DOHH2 (cell line): ENCODE results near the gene PTGR2.

ENCODE experiments used
- H3F3A ChIP-seq: fragments of 200-600 bp; sonication (generic), shearing (Covaris generic); 2 replicates; pipeline ENCODE4 v1.6.0; 2016; ENCODE audit warnings: antibody characterized with exemption, mild to moderate bottlenecking; ENCODE audit not compliant: control insufficient read depth, insufficient read depth
- H3K27ac ChIP-seq: fragments of 200-600 bp; sonication (generic); 2 replicates; pipeline ENCODE4 v1.5.1; 2014; ENCODE audit warnings: low read depth, mild to moderate bottlenecking, low read length, moderate library complexity
- H3K27me3 ChIP-seq: fragments of 200-600 bp; sonication (generic); 2 replicates; pipeline ENCODE4 v1.6.1; 2014; ENCODE audit warnings: mild to moderate bottlenecking, low read length, mixed read lengths; ENCODE audit not compliant: control insufficient read depth
- H3K36me3 ChIP-seq: fragments of 200-600 bp; sonication (generic); 2 replicates; pipeline ENCODE4 v1.6.1; 2014; ENCODE audit warnings: mild to moderate bottlenecking, low read length, moderate library complexity, mixed read lengths; ENCODE audit not compliant: control insufficient read depth
- H3K4me1 ChIP-seq: fragments of 200-600 bp; sonication (generic); 2 replicates; pipeline ENCODE4 v1.6.1; 2014; ENCODE audit warnings: mild to moderate bottlenecking, low read length, mixed read lengths; ENCODE audit not compliant: control insufficient read depth
- H3K4me2 ChIP-seq: fragments of 200-600 bp; sonication (generic); 2 replicates; pipeline ENCODE4 v1.6.0; 2014; ENCODE audit warnings: mild to moderate bottlenecking, low read length, moderate library complexity
- H3K4me3 ChIP-seq: fragments of 200-600 bp; sonication (generic); 2 replicates; pipeline ENCODE4 v1.5.1; 2014; ENCODE audit warnings: mild to moderate bottlenecking, low read length, mixed read lengths
- H3K79me2 ChIP-seq: fragments of 200-600 bp; sonication (generic); 2 replicates; pipeline ENCODE4 v1.6.1; 2014; ENCODE audit warnings: mild to moderate bottlenecking, low read length, mixed read lengths; ENCODE audit not compliant: control insufficient read depth
- H3K9me2 ChIP-seq: fragments of 200-600 bp; sonication (generic); replicated peaks from 2 replicates; pipeline ENCODE4 v1.6.1; 2014; ENCODE audit warnings: mild to moderate bottlenecking, low read length, mixed read lengths; ENCODE audit not compliant: control insufficient read depth
- H3K9me3 ChIP-seq: fragments of 200-600 bp; sonication (generic); 2 replicates; pipeline ENCODE4 v1.6.1; 2014; ENCODE audit warnings: antibody characterized with exemption, low read length, mixed read lengths; ENCODE audit not compliant: control insufficient read depth, insufficient read depth
- H4K20me1 ChIP-seq: fragments of 200-600 bp; sonication (generic); 2 replicates; pipeline ENCODE4 v1.6.0; 2014; ENCODE audit warnings: low read depth, mild to moderate bottlenecking, antibody characterized with exemption, low read length, moderate library complexity; ENCODE audit not compliant: control insufficient read depth, insufficient read depth
- CTCF ChIP-seq: fragments of 200-600 bp; sonication (generic); IDR thresholded peaks from one replicate; pipeline ENCODE4 v1.5.1; 2014; ENCODE audit warnings: antibody characterized with exemption, mild to moderate bottlenecking, low read depth, low read length; ENCODE audit not compliant: poor library complexity, severe bottlenecking
- EZH2phosphoT487 ChIP-seq: fragments of 200-600 bp; sonication (generic); IDR thresholded peaks from 2 replicates; pipeline ENCODE4 v1.6.1; 2017; ENCODE audit warnings: borderline replicate concordance, mild to moderate bottlenecking, antibody characterized with exemption, low read length, moderate library complexity, mixed read lengths

Gene PTGR2

DNA sequence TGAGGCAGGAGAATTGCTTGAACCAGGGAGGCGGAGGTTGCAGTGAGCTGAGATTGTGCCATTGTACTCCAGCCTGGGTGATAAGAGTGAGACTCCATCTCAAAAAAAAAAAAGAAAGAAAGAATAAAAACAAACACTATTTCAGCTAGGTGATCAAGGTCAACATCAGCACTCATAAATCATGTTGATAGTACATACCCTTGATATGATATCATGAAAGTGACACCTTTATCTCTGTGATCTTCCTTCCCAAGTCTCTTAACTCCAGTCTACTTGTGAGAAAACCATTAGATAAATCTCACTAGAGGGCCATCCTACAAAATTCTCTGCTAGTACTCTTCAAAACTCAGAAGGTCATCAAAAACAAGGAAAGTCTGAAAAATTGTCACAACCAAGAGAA lies 44.2 kb upstream of the PTGR2 start:
- no peak for TF ChIP-seq CTCF
- no peak for TF ChIP-seq EZH2phosphoT487
- Histone ChIP-seq H3K9me3 (no peaks in the 10 kb centered on the region), H3F3A (peaks cover 4% of the 10 kb centered on the region; the same call in 1 of the 2 replicates), H3K79me2 (no peaks in the 10 kb centered on the region), H3K36me3 (no peaks in the 10 kb centered on the region), H4K20me1 (no peaks in the 10 kb centered on the region), H3K4me3 (no peak overlapping the region), H3K27me3 (no peaks in the 10 kb centered on the region; the same call in 1 of the 2 replicates), H3K4me1 (no peaks in the 10 kb centered on the region), H3K4me2 (no peak overlapping the region), H3K9me2 (no peaks in the 10 kb centered on the region), H3K27ac (no peak overlapping the region)

DNA sequence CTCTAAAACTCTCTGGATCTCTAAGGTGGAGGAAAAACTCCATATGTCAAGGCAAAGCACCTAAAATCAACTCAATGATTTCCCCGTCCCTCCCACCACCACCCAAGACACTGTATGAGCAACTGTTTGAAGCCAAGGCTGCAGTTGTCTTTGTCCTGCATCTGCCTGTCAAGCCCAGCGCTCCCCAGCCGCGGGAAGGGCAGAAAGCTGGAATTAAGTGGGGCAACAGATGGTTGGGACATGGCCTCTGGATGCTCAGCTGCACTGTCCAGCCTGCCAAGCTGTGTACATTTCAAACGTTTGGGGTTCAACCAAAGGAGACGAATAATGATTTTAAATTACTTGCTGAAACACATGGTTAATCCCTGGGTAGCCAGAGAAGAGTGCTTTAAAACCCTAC lies 42.2 kb upstream of the PTGR2 start:
- H3K4me2 ChIP-seq = no peak overlapping the region
- no peaks in the 10 kb centered on the region for H3K9me2 ChIP-seq
- H3K4me3 ChIP-seq = no peak overlapping the region
- no peaks in the 10 kb centered on the region for H3K36me3 ChIP-seq
- peaks cover 4% of the 10 kb centered on the region; the same call in 1 of the 2 replicates for H3F3A ChIP-seq
- no peaks in the 10 kb centered on the region; the same call in 1 of the 2 replicates for H3K27me3 ChIP-seq
- no peaks in the 10 kb centered on the region for H3K9me3 ChIP-seq
- H3K79me2 ChIP-seq = no peaks in the 10 kb centered on the region
- H4K20me1 ChIP-seq = no peaks in the 10 kb centered on the region
- H3K4me1 ChIP-seq = no peaks in the 10 kb centered on the region
- H3K27ac ChIP-seq = no peak overlapping the region
- no peak for TF ChIP-seq CTCF
- no peak for TF ChIP-seq EZH2phosphoT487

GRCh38 chr14:73810478-73811163 lies 41.0 kb upstream of the PTGR2 start:
- Histone ChIP-seq H3K9me2 (no peaks in the 10 kb centered on the region), H3K4me3 (no peak overlapping the region), H3K4me2 (no peak overlapping the region), H3K36me3 (no peaks in the 10 kb centered on the region), H3F3A (peaks cover 4% of the 10 kb centered on the region; the same call in 1 of the 2 replicates), H3K27me3 (no peaks in the 10 kb centered on the region; the same call in 1 of the 2 replicates), H3K79me2 (no peaks in the 10 kb centered on the region), H3K9me3 (no peaks in the 10 kb centered on the region), H3K27ac (no peak overlapping the region), H3K4me1 (no peaks in the 10 kb centered on the region), H4K20me1 (no peaks in the 10 kb centered on the region)
- TF ChIP-seq EZH2phosphoT487 (no peak), CTCF (no peak)
